ENCODE data around the gene USP11.

- TF ChIP-seq POLR2A (IDR thresholded peaks at IDR 0.05) (no peak), POLR2AphosphoS5 (IDR thresholded peaks at IDR 0.05) (no peak), EP300 (IDR thresholded peaks at IDR 0.05) (no peak)
- TF ChIP-seq, protein P1, sequence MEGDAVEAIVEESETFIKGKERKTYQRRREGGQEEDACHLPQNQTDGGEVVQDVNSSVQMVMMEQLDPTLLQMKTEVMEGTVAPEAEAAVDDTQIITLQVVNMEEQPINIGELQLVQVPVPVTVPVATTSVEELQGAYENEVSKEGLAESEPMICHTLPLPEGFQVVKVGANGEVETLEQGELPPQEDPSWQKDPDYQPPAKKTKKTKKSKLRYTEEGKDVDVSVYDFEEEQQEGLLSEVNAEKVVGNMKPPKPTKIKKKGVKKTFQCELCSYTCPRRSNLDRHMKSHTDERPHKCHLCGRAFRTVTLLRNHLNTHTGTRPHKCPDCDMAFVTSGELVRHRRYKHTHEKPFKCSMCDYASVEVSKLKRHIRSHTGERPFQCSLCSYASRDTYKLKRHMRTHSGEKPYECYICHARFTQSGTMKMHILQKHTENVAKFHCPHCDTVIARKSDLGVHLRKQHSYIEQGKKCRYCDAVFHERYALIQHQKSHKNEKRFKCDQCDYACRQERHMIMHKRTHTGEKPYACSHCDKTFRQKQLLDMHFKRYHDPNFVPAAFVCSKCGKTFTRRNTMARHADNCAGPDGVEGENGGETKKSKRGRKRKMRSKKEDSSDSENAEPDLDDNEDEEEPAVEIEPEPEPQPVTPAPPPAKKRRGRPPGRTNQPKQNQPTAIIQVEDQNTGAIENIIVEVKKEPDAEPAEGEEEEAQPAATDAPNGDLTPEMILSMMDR (IDR thresholded peaks at IDR 0.05) = no peak
Measured at GRCh38 chrX:47283015-47283771, 50.4 kb downstream of the USP11 start.

Measured in sigmoid colon (tissue), 4 donors.